Keratinocyte (primary cell): ENCODE measurements around the gene COMMD9. TPM values are rescaled to one million over a fixed set of nuclear protein-coding genes. Genes with fewer than 3 reads are reported as not detected.

Experiments
- DNase-seq: peaks from one replicate; pipeline ENCODE4 v3.0.0-alpha.2; 2011; ENCODE audit warnings: low read depth, missing footprints, low spot score
- FAIRE-seq: peaks from 2 replicates; lab custom pipeline; 2011; peaks lifted over from hg19 to GRCh38; lab: Jason Lieb, UNC
- H2AFZ ChIP-seq: 2 replicates; pipeline ENCODE4 v1.6.0; 2012; ENCODE audit warnings: low read length, control low read depth, inconsistent platforms; ENCODE audit not compliant: control insufficient read depth
- H3K27ac ChIP-seq: 2 replicates; pipeline ENCODE4 v1.5.1; 2011; ENCODE audit warnings: low read length; ENCODE audit not compliant: control insufficient read depth, insufficient read depth
- H3K27me3 ChIP-seq: 3 replicates; pipeline ENCODE4 v1.6.0; 2011; ENCODE audit warnings: low read length; ENCODE audit not compliant: control insufficient read depth, insufficient read depth; ENCODE audit errors: extremely low read depth
- H3K36me3 ChIP-seq, 2 experiments: 2 replicates in 1 of 2; 3 replicates in 1 of 2; pipeline ENCODE4 v1.5.1; 2011; ENCODE audit warnings: low read length in 2 of 2, mild to moderate bottlenecking in 1 of 2; ENCODE audit not compliant: control insufficient read depth in 2 of 2, insufficient read depth in 2 of 2; ENCODE audit errors: extremely low read depth in 1 of 2
- H3K4me1 ChIP-seq: 3 replicates; pipeline ENCODE4 v1.5.1; 2011; ENCODE audit warnings: low read length; ENCODE audit not compliant: control insufficient read depth, insufficient read depth; ENCODE audit errors: extremely low read depth
- H3K4me2 ChIP-seq: 3 replicates; pipeline ENCODE4 v1.6.0; 2011; ENCODE audit warnings: low read depth, low read length; ENCODE audit not compliant: control insufficient read depth, insufficient read depth; ENCODE audit errors: extremely low read depth
- H3K4me3 ChIP-seq, 3 experiments: fragments of 200-600 bp in 1 of 3; sonication (generic) in 1 of 3; 2 replicates in 2 of 3; 3 replicates in 1 of 3; pipeline ENCODE4 v1.5.1; 2011 to 2016; ENCODE audit warnings: low read length in 3 of 3, mild to moderate bottlenecking in 3 of 3, control low read depth in 2 of 3, inconsistent platforms in 1 of 3, low read depth in 1 of 3, mixed read lengths in 1 of 3, mixed run types in 1 of 3, moderate library complexity in 1 of 3; ENCODE audit not compliant: control insufficient read depth in 2 of 3, insufficient read depth in 2 of 3; ENCODE audit errors: extremely low read depth in 1 of 3
- H3K79me2 ChIP-seq: 2 replicates; pipeline ENCODE4 v1.6.0; 2012; ENCODE audit warnings: low read length; ENCODE audit not compliant: control insufficient read depth, insufficient read depth
- H3K9ac ChIP-seq: 3 replicates; pipeline ENCODE4 v1.6.0; 2011; ENCODE audit warnings: low read length; ENCODE audit not compliant: control insufficient read depth, insufficient read depth; ENCODE audit errors: extremely low read depth
- H3K9me1 ChIP-seq: 3 replicates; pipeline ENCODE4 v1.6.0; 2011; ENCODE audit warnings: low read length; ENCODE audit not compliant: control insufficient read depth, insufficient read depth; ENCODE audit errors: extremely low read depth
- H3K9me3 ChIP-seq: 2 replicates; pipeline ENCODE4 v1.5.1; 2012; ENCODE audit warnings: low read depth, low read length; ENCODE audit not compliant: control insufficient read depth
- H4K20me1 ChIP-seq: 3 replicates; pipeline ENCODE4 v1.6.0; 2011; ENCODE audit warnings: low read length; ENCODE audit not compliant: control insufficient read depth, insufficient read depth; ENCODE audit errors: extremely low read depth
- EZH2 ChIP-seq: IDR thresholded peaks from one replicate; pipeline ENCODE4 v1.6.1; 2012; ENCODE audit warnings: inconsistent platforms, mild to moderate bottlenecking, low read length, moderate library complexity
- dilution Hi-C: fragments of 300-500 bp; cut with MboI; formaldehyde crosslinking; loops from one replicate; pipeline ENCODE4 v1.7.0; 2020; ENCODE audit warnings: low sequenced_read_pairs; ENCODE audit not compliant: extremely low pct_ligation_motif_present
- polyA plus RNA-seq, 5 experiments: library from polyadenylated mRNA; depleted of rRNA in 3 of 5; stranded (reverse) in 3 of 5; stranded (forward) in 1 of 5; unstranded in 1 of 5; fragments of >200 nt; gene quantifications; 1 replicate in 1 of 5; 2 replicates in 3 of 5; 3 replicates in 1 of 5; pipeline versions ENCODE4 v1.2.1 to v1.2.3, GENCODE V29; 2011 to 2012; ENCODE audit warnings: missing spikeins in 2 of 5, low read depth in 1 of 5, low replicate concordance in 1 of 5
- TF ChIP-seq, protein P1 (sequence below), 3 experiments: IDR thresholded peaks in 1 of 3; conservative IDR thresholded peaks in 1 of 3; optimal IDR thresholded peaks in 1 of 3; 2 replicates in 2 of 3; 3 replicates in 1 of 3; pipeline versions ENCODE3 to v1.5.1; 2011; ENCODE audit warnings: low read length in 3 of 3, mild to moderate bottlenecking in 3 of 3, moderate library complexity in 2 of 3, control low read depth in 1 of 3, inconsistent platforms in 1 of 3; ENCODE audit not compliant: insufficient read depth in 2 of 3; ENCODE audit errors: extremely low read depth in 1 of 3

Gene COMMD9
- polyA plus RNA-seq, 1 donor (not counting 4 experiments of a cell fraction or from before 2014, with no cell fraction given), result 52.6 TPM

DNA sequence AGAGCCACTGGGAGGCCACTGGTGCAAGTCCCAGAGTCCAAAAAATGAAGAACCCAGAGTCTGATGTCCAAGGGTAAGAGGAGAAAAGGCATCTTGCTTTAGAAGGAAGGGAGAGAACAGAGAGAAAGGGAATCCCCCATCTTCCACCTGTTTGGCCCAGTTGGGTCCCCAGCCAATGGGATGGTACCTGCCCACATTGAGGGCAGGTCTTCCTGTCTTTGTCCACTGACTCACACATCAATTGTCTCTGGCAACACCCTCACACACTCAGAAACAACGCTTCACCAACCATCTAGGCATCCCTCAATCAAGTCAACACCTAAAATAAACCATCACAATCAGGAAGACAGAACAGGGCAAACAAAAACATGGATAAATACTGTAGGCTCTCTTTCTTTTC, 6.3 kb downstream of the COMMD9 start:
- Histone ChIP-seq H4K20me1 (no peaks in the 10 kb centered on the region), H3K79me2 (peaks cover 6% of the 10 kb centered on the region), H3K36me3 (peaks cover 0 to 2% of the 10 kb centered on the region in 2 experiments), H3K9me1 (no peaks in the 10 kb centered on the region), H3K27ac (no peak overlapping the region), H3K4me1 (peaks cover 9% of the 10 kb centered on the region), H3K27me3 (no peaks in the 10 kb centered on the region), H3K4me2 (no peak overlapping the region), H3K4me3 (no peak overlapping the region), H3K9ac (no peak overlapping the region), H2AFZ (no peak overlapping the region), H3K9me3 (no peaks in the 10 kb centered on the region)
- dilution Hi-C loops, result loop anchor here (25.0 kb wide), 1 partner anchor 104 kb away; no protein-coding TSS in a partner anchor
- no peak for TF ChIP-seq EZH2
- TF ChIP-seq, protein P1, sequence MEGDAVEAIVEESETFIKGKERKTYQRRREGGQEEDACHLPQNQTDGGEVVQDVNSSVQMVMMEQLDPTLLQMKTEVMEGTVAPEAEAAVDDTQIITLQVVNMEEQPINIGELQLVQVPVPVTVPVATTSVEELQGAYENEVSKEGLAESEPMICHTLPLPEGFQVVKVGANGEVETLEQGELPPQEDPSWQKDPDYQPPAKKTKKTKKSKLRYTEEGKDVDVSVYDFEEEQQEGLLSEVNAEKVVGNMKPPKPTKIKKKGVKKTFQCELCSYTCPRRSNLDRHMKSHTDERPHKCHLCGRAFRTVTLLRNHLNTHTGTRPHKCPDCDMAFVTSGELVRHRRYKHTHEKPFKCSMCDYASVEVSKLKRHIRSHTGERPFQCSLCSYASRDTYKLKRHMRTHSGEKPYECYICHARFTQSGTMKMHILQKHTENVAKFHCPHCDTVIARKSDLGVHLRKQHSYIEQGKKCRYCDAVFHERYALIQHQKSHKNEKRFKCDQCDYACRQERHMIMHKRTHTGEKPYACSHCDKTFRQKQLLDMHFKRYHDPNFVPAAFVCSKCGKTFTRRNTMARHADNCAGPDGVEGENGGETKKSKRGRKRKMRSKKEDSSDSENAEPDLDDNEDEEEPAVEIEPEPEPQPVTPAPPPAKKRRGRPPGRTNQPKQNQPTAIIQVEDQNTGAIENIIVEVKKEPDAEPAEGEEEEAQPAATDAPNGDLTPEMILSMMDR (optimal IDR thresholded peaks at IDR 0.05 in 1 of 3, IDR thresholded peaks at IDR 0.05 in 1 of 3, conservative IDR thresholded peaks at IDR 0.05 in 1 of 3; ENCODE audit: extremely low read depth in 1 of 3, insufficient read depth in 2 of 3, low read length in 3 of 3), result no peak
- FAIRE-seq (no peak), DNase-seq (no peak)

DNA sequence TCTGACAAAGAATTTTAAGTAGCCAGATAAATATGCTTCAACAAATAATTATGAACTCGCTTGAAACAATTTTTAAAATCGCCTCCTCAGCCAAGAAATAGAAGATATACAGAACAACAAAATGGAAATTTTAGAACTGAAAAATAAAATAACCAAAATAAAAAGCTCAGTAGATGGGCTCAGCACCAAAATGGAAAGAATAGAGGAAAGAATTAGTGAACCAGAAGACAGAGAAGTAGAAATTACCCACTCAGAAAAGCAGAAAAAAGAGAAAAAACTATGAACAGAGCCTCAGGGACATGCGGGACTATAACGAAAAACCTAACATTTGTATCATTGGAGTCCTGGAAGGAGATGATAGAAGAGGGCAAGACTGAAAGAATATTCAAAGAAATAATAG, 7.4 kb downstream of the COMMD9 start:
- peaks cover 9% of the 10 kb centered on the region for H3K4me1 ChIP-seq
- H3K9me3 ChIP-seq, result no peaks in the 10 kb centered on the region
- peaks cover 6% of the 10 kb centered on the region for H3K79me2 ChIP-seq
- no peak overlapping the region for H2AFZ ChIP-seq
- H4K20me1 ChIP-seq, result no peaks in the 10 kb centered on the region
- FAIRE-seq (no peak), DNase-seq (no peak)
- TF ChIP-seq, protein P1 (optimal IDR thresholded peaks at IDR 0.05 in 1 of 3, IDR thresholded peaks at IDR 0.05 in 1 of 3, conservative IDR thresholded peaks at IDR 0.05 in 1 of 3; ENCODE audit: extremely low read depth in 1 of 3, insufficient read depth in 2 of 3, low read length in 3 of 3), result no peak
- TF ChIP-seq EZH2, result no peak
- no peaks in the 10 kb centered on the region for H3K9me1 ChIP-seq
- H3K4me2 ChIP-seq, result no peak overlapping the region
- no peak overlapping the region for H3K4me3 ChIP-seq
- dilution Hi-C loops, result loop anchor here (25.0 kb wide), 1 partner anchor 105 kb away; no protein-coding TSS in a partner anchor
- peaks cover 0 to 2% of the 10 kb centered on the region in 2 experiments for H3K36me3 ChIP-seq
- no peaks in the 10 kb centered on the region for H3K27me3 ChIP-seq
- no peak overlapping the region for H3K27ac ChIP-seq
- H3K9ac ChIP-seq, result no peak overlapping the region
